ENCODE measurements around the gene ACTN1. TPM values are rescaled to one million over a fixed set of nuclear protein-coding genes. Genes with fewer than 3 reads are reported as not detected.

Gene ACTN1
- total RNA-seq, 1 donor from 2014 or later: 70.7 TPM

DNA sequence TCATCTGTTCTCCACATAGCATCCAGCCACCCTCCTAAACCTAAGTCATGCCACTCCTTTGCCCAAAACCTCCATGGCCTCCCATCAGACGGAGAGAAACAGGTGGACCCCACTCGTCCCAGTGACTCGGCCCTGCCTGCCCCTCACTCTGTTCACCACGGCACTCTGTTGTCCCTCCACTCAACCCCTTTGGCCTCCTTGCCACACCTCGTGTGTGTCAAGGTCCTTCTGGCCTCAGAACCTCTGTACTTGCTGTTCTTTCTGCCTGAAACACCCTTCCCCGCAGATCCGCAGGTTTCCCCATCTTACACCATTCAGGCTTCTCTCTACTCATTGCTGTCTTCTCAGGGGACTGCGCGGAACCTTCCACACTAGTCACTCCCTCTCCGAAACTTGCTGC is 24.5 kb upstream of the ACTN1 start:
- Histone ChIP-seq H3K4me3 (no peak overlapping the region), H3K9ac (no peak overlapping the region), H3K36me3 (no peaks in the 10 kb centered on the region), H3K79me2 (ENCODE audit: low read depth) (no peaks in the 10 kb centered on the region), H3K27ac (no peak overlapping the region), H2AFZ (replicated peaks) (no peak overlapping the region), H3K27me3 (no peaks in the 10 kb centered on the region), H4K20me1 (ENCODE audit: low read depth) (no peaks in the 10 kb centered on the region), H3F3A (ENCODE audit: low read depth) (peaks cover 3% of the 10 kb centered on the region), H3K4me1 (peaks cover 7% of the 10 kb centered on the region), H3K9me3 (ENCODE audit: low read depth) (no peaks in the 10 kb centered on the region), H3K4me2 (no peak overlapping the region)
- Mint-ChIP-seq H3K4me1 (peaks cover 16% of the 10 kb centered on the region), H3K9me3 (no peaks in the 10 kb centered on the region), H3K36me3 (no peaks in the 10 kb centered on the region), H3K27me3 (ENCODE audit: insufficient read depth, low read depth) (peaks cover 17% of the 10 kb centered on the region), H3K27ac (no peak overlapping the region), H3K4me3 (peak overlapping the region; percentile 0)
- DNase-seq (ENCODE audit: low spot score): no peak
- no peak for TF ChIP-seq EZH2 (IDR thresholded peaks at IDR 0.05)
- TF ChIP-seq EZH2phosphoT487 (IDR thresholded peaks at IDR 0.05): no peak
- TF ChIP-seq, protein P1, sequence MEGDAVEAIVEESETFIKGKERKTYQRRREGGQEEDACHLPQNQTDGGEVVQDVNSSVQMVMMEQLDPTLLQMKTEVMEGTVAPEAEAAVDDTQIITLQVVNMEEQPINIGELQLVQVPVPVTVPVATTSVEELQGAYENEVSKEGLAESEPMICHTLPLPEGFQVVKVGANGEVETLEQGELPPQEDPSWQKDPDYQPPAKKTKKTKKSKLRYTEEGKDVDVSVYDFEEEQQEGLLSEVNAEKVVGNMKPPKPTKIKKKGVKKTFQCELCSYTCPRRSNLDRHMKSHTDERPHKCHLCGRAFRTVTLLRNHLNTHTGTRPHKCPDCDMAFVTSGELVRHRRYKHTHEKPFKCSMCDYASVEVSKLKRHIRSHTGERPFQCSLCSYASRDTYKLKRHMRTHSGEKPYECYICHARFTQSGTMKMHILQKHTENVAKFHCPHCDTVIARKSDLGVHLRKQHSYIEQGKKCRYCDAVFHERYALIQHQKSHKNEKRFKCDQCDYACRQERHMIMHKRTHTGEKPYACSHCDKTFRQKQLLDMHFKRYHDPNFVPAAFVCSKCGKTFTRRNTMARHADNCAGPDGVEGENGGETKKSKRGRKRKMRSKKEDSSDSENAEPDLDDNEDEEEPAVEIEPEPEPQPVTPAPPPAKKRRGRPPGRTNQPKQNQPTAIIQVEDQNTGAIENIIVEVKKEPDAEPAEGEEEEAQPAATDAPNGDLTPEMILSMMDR (IDR thresholded peaks at IDR 0.05): no peak

DNA sequence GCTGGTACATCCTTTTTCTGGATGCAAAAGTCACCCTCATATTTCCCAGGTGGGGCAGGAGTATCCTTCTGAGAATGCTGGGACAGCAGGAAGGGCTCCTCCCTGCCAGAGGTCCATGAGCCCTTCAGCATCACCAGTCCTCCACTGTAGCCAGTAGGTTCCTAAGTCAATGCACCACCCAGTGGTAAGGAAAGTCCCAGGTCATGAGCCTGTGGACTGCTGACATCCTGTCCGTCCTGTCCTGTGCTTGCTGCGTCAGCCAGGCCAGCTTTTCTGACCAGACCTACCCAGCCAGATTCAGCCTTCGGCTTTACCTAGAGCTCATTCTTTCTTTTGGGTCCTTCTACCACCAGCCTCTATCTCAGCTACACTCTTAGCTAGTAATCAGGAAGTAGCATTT is 23.0 kb upstream of the ACTN1 start:
- no peak overlapping the region for H3K4me2 ChIP-seq

DNA sequence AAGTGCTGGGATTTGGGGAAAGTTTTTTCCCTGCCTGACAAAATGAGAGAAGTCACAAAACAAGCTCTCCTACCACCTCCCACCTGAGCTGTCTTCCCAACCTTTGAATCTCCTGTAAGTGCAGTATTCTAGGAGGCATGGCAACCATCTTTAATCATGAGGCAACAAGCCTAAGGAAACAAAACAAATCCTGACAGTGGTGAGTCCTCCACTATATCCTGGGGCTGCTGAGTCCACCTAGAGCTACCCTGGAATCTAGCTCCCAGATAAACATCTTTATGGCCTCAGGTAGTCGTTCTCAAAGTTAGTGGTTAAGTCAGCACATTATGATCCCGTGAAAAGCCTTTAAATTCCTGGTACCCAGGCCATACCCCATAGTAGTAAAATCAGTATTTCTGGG is 22.3 kb upstream of the ACTN1 start:
- no peak overlapping the region for H3K27ac Mint-ChIP-seq
- Histone ChIP-seq H3K4me3 (no peak overlapping the region), H3K4me2 (no peak overlapping the region), H3K9ac (no peak overlapping the region), H3F3A (ENCODE audit: low read depth) (peaks cover 5% of the 10 kb centered on the region), H3K9me3 (ENCODE audit: low read depth) (no peaks in the 10 kb centered on the region), H2AFZ (replicated peaks) (no peak overlapping the region), H3K79me2 (ENCODE audit: low read depth) (no peaks in the 10 kb centered on the region), H4K20me1 (ENCODE audit: low read depth) (no peaks in the 10 kb centered on the region), H3K36me3 (no peaks in the 10 kb centered on the region), H3K27me3 (no peaks in the 10 kb centered on the region), H3K27ac (no peak overlapping the region), H3K4me1 (peaks cover 7% of the 10 kb centered on the region)
- DNase-seq (ENCODE audit: low spot score): no peak
- peaks cover 2% of the 10 kb centered on the region for H3K9me3 Mint-ChIP-seq
- peaks cover 13% of the 10 kb centered on the region for H3K27me3 Mint-ChIP-seq (ENCODE audit: insufficient read depth, low read depth)
- no peak overlapping the region for H3K4me3 Mint-ChIP-seq
- peaks cover 14% of the 10 kb centered on the region for H3K4me1 Mint-ChIP-seq
- no peaks in the 10 kb centered on the region for H3K36me3 Mint-ChIP-seq
- TF ChIP-seq EZH2phosphoT487 (IDR thresholded peaks at IDR 0.05) (no peak), EZH2 (IDR thresholded peaks at IDR 0.05) (no peak)
- TF ChIP-seq, protein P1 (IDR thresholded peaks at IDR 0.05): no peak

More for the DNA sequence above, 23.0 kb upstream of the ACTN1 start:
- TF ChIP-seq EZH2 (IDR thresholded peaks at IDR 0.05): no peak
- TF ChIP-seq, protein P1 (IDR thresholded peaks at IDR 0.05): no peak
- no peak for TF ChIP-seq EZH2phosphoT487 (IDR thresholded peaks at IDR 0.05)
- H3K27ac ChIP-seq: no peak overlapping the region
- H4K20me1 ChIP-seq (ENCODE audit: low read depth): no peaks in the 10 kb centered on the region
- no peaks in the 10 kb centered on the region for H3K79me2 ChIP-seq (ENCODE audit: low read depth)
- no peak overlapping the region for H2AFZ ChIP-seq (replicated peaks)
- Mint-ChIP-seq H3K27me3 (ENCODE audit: insufficient read depth, low read depth) (peaks cover 16% of the 10 kb centered on the region), H3K4me3 (no peak overlapping the region), H3K9me3 (peaks cover 2% of the 10 kb centered on the region), H3K4me1 (peaks cover 14% of the 10 kb centered on the region), H3K27ac (no peak overlapping the region), H3K36me3 (no peaks in the 10 kb centered on the region)
- H3K27me3 ChIP-seq: no peaks in the 10 kb centered on the region
- peaks cover 7% of the 10 kb centered on the region for H3K4me1 ChIP-seq
- peaks cover 8% of the 10 kb centered on the region for H3F3A ChIP-seq (ENCODE audit: low read depth)
- DNase-seq (ENCODE audit: low spot score): peak; percentile 40
- no peak overlapping the region for H3K9ac ChIP-seq
- H3K36me3 ChIP-seq: no peaks in the 10 kb centered on the region
- H3K4me3 ChIP-seq: no peak overlapping the region
- H3K9me3 ChIP-seq (ENCODE audit: low read depth): no peaks in the 10 kb centered on the region
